Ovary (tissue), 9 donors: ENCODE results near the gene IBA57. TPM values are rescaled to one million over a fixed set of nuclear protein-coding genes. Genes with fewer than 3 reads are reported as not detected.

ENCODE experiments used
- DNase-seq, 5 donors: peaks; one replicate each; pipeline ENCODE4 v3.0.0-alpha.2; 2019 to 2020
- H3K27ac ChIP-seq, 2 donors: fragments of 200-600 bp; one replicate each; pipeline versions ENCODE4 v1.5.1 to v1.8.0; 2019 to 2022
- H3K27me3 ChIP-seq: fragments of 200-600 bp; one replicate; pipeline ENCODE4 v1.8.0; 2022
- H3K36me3 ChIP-seq: fragments of 200-600 bp; sonication (generic); one replicate; pipeline ENCODE4 v1.5.1; 2019
- H3K4me1 ChIP-seq: one replicate; pipeline ENCODE4 v1.8.1; 2013; ENCODE audit warnings: mild to moderate bottlenecking, moderate library complexity; ENCODE audit not compliant: insufficient read depth
- H3K4me3 ChIP-seq: fragments of 200-600 bp; sonication (generic); one replicate; pipeline ENCODE4 v1.5.1; 2017
- H3K9me3 ChIP-seq, 2 donors: fragments of 200-600 bp in 1 of 2; sonication (generic) in 1 of 2; one replicate each; pipeline versions ENCODE4 v1.5.1 to v1.8.1; 2013 to 2019; ENCODE audit warnings: mild to moderate bottlenecking in 1 of 2, moderate library complexity in 1 of 2
- CTCF ChIP-seq, 3 donors: fragments of 450-650 bp in 2 of 3; fragments of 200-600 bp in 1 of 3; IDR thresholded peaks; one replicate each; pipeline versions ENCODE4 v1.5.1 to v1.8.0; 2016 to 2022; ENCODE audit warnings: antibody characterized with exemption in 3 of 3, mild to moderate bottlenecking in 1 of 3
- EP300 ChIP-seq: sonication (generic); formaldehyde crosslinking; IDR thresholded peaks from one replicate; pipeline ENCODE4 v1.6.1; 2017; ENCODE audit warnings: antibody characterized with exemption
- POLR2A ChIP-seq: fragments of 450-650 bp; IDR thresholded peaks from one replicate; pipeline ENCODE4 v1.6.1; 2017; ENCODE audit warnings: antibody characterized with exemption, mild to moderate bottlenecking, moderate library complexity
- WGBS, 3 donors: extraction: QIAGEN DNeasy Blood & Tissue Kit in 1 of 3; methylation state at CpG; one replicate each; pipeline versions ENCODE4 v1.1.5 to v1.1.7; 2013 to 2017; 5-methylcytosine and 5-hydroxymethylcytosine counted together
- intact Hi-C, 4 donors: fragments of 100-400 bp; cut with DNase I; formaldehyde crosslinking; loops; one replicate each; pipeline versions ENCODE4 v1.11.0 to v1.15.1; 2022 to 2023
- polyA plus RNA-seq, 2 donors: library from polyadenylated mRNA; stranded (reverse); fragments of 200-250 nt in 1 of 2; fragments of 350-450 nt in 1 of 2; fragmentation: Illumina TruSeq in 1 of 2; extraction: RNeasy Lipid Tissue Mini Kit (QIAGEN cat#74804) in 1 of 2; gene quantifications; one replicate each; pipeline ENCODE4 v1.2.3, GENCODE V29; 2013 to 2014
- total RNA-seq, 7 donors: library from RNA; depleted of rRNA in 2 of 7; stranded (reverse); fragments of >200 nt in 2 of 7; fragmentation: NEBNext Ultra II Directional in 3 of 7; extraction: Animal tissue kit (Norgen Biotek cat#: 25700) in 3 of 7; gene quantifications; one replicate each; pipeline versions ENCODE4 v1.1.0 to v1.2.4, GENCODE V29; 2016 to 2023
- donor health status: DM: no; HTN: no; CAD: no; lungs with moderate emphysema.
- donor health status: DM: no; HTN: no; CAD: no.
- donor health status: Bipolar disorder and iron deficiency.
- donor health status: DM: yes; HTN: yes; CAD: no.
- donor health status: DM: no; HTN: no; CAD: no.
- donor health status: DM: yes; HTN: yes; CAD: no.

The IBA57 gene
- total and polyA plus RNA-seq, 9 donors: 2.8 to 14.5 (median 9.0) TPM

GRCh38 chr1:228139931-228140723, 25.5 kb upstream of the IBA57 start, which contains the start of gene GUK1:
TSS of gene GUK1 (plus strand) at chr1:228140279. CDS start at chr1:228140303, 24 bp downstream.
- 0% methylated on average over 78 to 95 of the region's 95 CpGs for WGBS, 3 donors
- intact Hi-C loops: loop anchor here in 2 of 4 donors (1.0 to 10.0 kb wide), 2 partner anchors 25 to 345 kb away; partner anchors contain the start of genes IBA57 (in 1 of the 2) and RNF187 (in 1 of the 2)
- TF ChIP-seq EP300 (peak; percentile 81), POLR2A (peak; percentile 96), CTCF (IDR thresholded peaks at IDR 0.05) (peak; percentile 20 to 62 (median 55))
- peak within 1 kb of the TSS; percentile 49 to 88 for H3K27ac ChIP-seq
- no peaks in the 10 kb centered on the region for H3K36me3 ChIP-seq
- DNase-seq: peak; percentile 99 to 100 (median 99)
- no peaks in the 10 kb centered on the region for H3K27me3 ChIP-seq
- H3K4me3 ChIP-seq: peak within 1 kb of the TSS; percentile 83
- peaks cover 16% of the 10 kb centered on the region for H3K4me1 ChIP-seq
- H3K9me3 ChIP-seq: no peaks in the 10 kb centered on the region

- no peaks in the 10 kb centered on the region for H3K9me3 ChIP-seq
- H3K27me3 ChIP-seq: no peaks in the 10 kb centered on the region
- intact Hi-C loops: loop anchor here in 1 of 4 donors (1.0 kb wide), 1 partner anchor 25 kb away; the partner anchor contains the start of gene IBA57
- H3K27ac ChIP-seq: peak overlapping the region; percentile 24 to 88
- peak in 1 of 5 donors; percentile 38 for DNase-seq
- no peaks in the 10 kb centered on the region for H3K36me3 ChIP-seq
- peak overlapping the region; percentile 83 for H3K4me3 ChIP-seq
- no peak for TF ChIP-seq POLR2A
- TF ChIP-seq EP300: no peak
- no peak for TF ChIP-seq CTCF (IDR thresholded peaks at IDR 0.05)
- H3K4me1 ChIP-seq: peaks cover 16% of the 10 kb centered on the region
- 1 to 5% (median 3%) methylated on average over 24 to 25 of the region's 25 CpGs for WGBS, 3 donors
Observed at GRCh38 chr1:228140724-228141225, 24.8 kb upstream of the IBA57 start.

- peak; percentile 49 to 73 (median 64) for DNase-seq
- intact Hi-C loops: no loop called here
- peak overlapping the region; percentile 83 for H3K4me3 ChIP-seq
- 20 to 33% (median 24%) methylated on average over 27 of the region's 27 CpGs for WGBS, 3 donors
- H3K27me3 ChIP-seq: no peaks in the 10 kb centered on the region
- no peaks in the 10 kb centered on the region for H3K9me3 ChIP-seq
- peak overlapping the region; percentile 32 to 88 for H3K27ac ChIP-seq
- TF ChIP-seq EP300 (no peak), POLR2A (no peak), CTCF (IDR thresholded peaks at IDR 0.05) (no peak)
- no peaks in the 10 kb centered on the region for H3K36me3 ChIP-seq
- H3K4me1 ChIP-seq: peaks cover 16% of the 10 kb centered on the region
Observed at GRCh38 chr1:228141226-228142044, 24.2 kb upstream of the IBA57 start.

GRCh38 chr1:228142155-228142691, 23.4 kb upstream of the IBA57 start:
- Histone ChIP-seq H3K9me3 (no peaks in the 10 kb centered on the region), H3K4me3 (peak overlapping the region; percentile 83), H3K36me3 (no peaks in the 10 kb centered on the region), H3K4me1 (peaks cover 16% of the 10 kb centered on the region), H3K27ac (no peak overlapping the region), H3K27me3 (no peaks in the 10 kb centered on the region)
- 73 to 77% (median 73%) methylated on average over 16 of the region's 16 CpGs for WGBS, 3 donors
- TF ChIP-seq POLR2A (no peak), EP300 (no peak), CTCF (IDR thresholded peaks at IDR 0.05) (no peak)
- intact Hi-C loops: no loop called here
- peak in 3 of 5 donors; percentile 38 to 46 (median 43) for DNase-seq
